Measurements from ENCODE around the gene SEM1. TPM values are rescaled to one million over a fixed set of nuclear protein-coding genes. Genes with fewer than 3 reads are reported as not detected.

The SEM1 gene
- polyA plus RNA-seq, 2 of the 4 experiments (the other 2 are of a cell fraction), result 235 to 859 TPM

- TF ChIP-seq CHD2 (IDR thresholded peaks at IDR 0.05; ENCODE audit: low read length, partially characterized antibody) (no peak), EP300 (IDR thresholded peaks at IDR 0.05) (no peak), CHD4 (IDR thresholded peaks at IDR 0.05; ENCODE audit: borderline replicate concordance) (no peak)
Observed at GRCh38 chr7:96685755-96686154, 23.9 kb downstream of the SEM1 start (continued).

- TF ChIP-seq EP300 (IDR thresholded peaks at IDR 0.05) (no peak), ATOH8 (CRISPR knock-in tag; IDR thresholded peaks at IDR 0.05; ENCODE audit: low read depth) (no peak), MAFK (IDR thresholded peaks at IDR 0.05; ENCODE audit: partially characterized antibody) (no peak), EHF (CRISPR knock-in tag; IDR thresholded peaks at IDR 0.05) (no peak), PHF8 (IDR thresholded peaks at IDR 0.05; ENCODE audit: borderline replicate concordance, low read depth) (no peak), ZNF302 (CRISPR knock-in tag; IDR thresholded peaks at IDR 0.05) (no peak), PBX3 (IDR thresholded peaks at IDR 0.05) (no peak), RARB (CRISPR knock-in tag; IDR thresholded peaks at IDR 0.05) (no peak), POLR2A (IDR thresholded peaks at IDR 0.05; ENCODE audit: low read length) (no peak), RNF2 (IDR thresholded peaks at IDR 0.05; ENCODE audit: borderline replicate concordance, low read depth) (no peak), USF2 (IDR thresholded peaks at IDR 0.05) (no peak), HMGXB4 (CRISPR knock-in tag; IDR thresholded peaks at IDR 0.05; ENCODE audit: borderline replicate concordance) (no peak), CTCF (IDR thresholded peaks at IDR 0.05) (no peak), KDM1A (IDR thresholded peaks at IDR 0.05; ENCODE audit: low read depth) (no peak), HEYL (CRISPR knock-in tag; IDR thresholded peaks at IDR 0.05) (no peak), FOXS1 (CRISPR knock-in tag; IDR thresholded peaks at IDR 0.05) (no peak), POLR2AphosphoS2 (conservative IDR thresholded peaks at IDR 0.05; ENCODE audit: low read length) (no peak)
- FAIRE-seq (no peak), DNase-seq (ENCODE audit: low read depth in 1 of 2, low spot score in 1 of 2) (no peak), ATAC-seq (no peak)
- Histone ChIP-seq H3K4me2 (no peak overlapping the region), H3K4me3 (no peak overlapping the region), H3K27ac (no peak overlapping the region), H3K9me3 (peaks cover 4% of the 10 kb centered on the region; the same call in 1 of the 3 replicates), H3K4me1 (no peaks in the 10 kb centered on the region)
- 72% methylated on average over 3 of the region's 3 CpGs for WGBS (ENCODE audit: missing lambda C conversion rate)
- ChIA-PET CTCF (no interaction called here), POLR2A (no interaction called here)
Observed at GRCh38 chr7:96685353-96685752, 24.3 kb downstream of the SEM1 start.

- CTCF ChIA-PET, result interaction anchor here (1.1 kb wide), 1 partner anchor 25 kb away, joined by 4 read pairs; no protein-coding TSS in a partner anchor
- Histone ChIP-seq H3K4me2 (no peak overlapping the region), H3K4me3 (no peak overlapping the region), H3K27ac (no peak overlapping the region), H3K4me1 (no peaks in the 10 kb centered on the region), H3K9me3 (peaks cover 4% of the 10 kb centered on the region; the same call in 1 of the 3 replicates)
- DNase-seq (ENCODE audit: low read depth in 1 of 2, low spot score in 1 of 2), result no peak
- POLR2A ChIA-PET, result no interaction called here
- TF ChIP-seq SMC3 (IDR thresholded peaks at IDR 0.05) (no peak), HOXA7 (CRISPR knock-in tag; IDR thresholded peaks at IDR 0.05) (no peak), ELK1 (IDR thresholded peaks at IDR 0.05; ENCODE audit: low read depth, low read length) (no peak), USF2 (IDR thresholded peaks at IDR 0.05) (no peak), CHD2 (IDR thresholded peaks at IDR 0.05; ENCODE audit: low read length, partially characterized antibody) (no peak), FOSB (CRISPR knock-in tag; IDR thresholded peaks at IDR 0.05) (no peak), POLR2A (IDR thresholded peaks at IDR 0.05; ENCODE audit: low read length) (no peak), JUN (IDR thresholded peaks at IDR 0.05) (no peak), RCOR1 (IDR thresholded peaks at IDR 0.05; ENCODE audit: low read depth, low read length) (no peak), MAFK (IDR thresholded peaks at IDR 0.05; ENCODE audit: partially characterized antibody) (no peak), NFE2L2 (conservative IDR thresholded peaks at IDR 0.05; ENCODE audit: low read length) (no peak)
- WGBS (ENCODE audit: missing lambda C conversion rate), result 83% methylated on average over 4 of the region's 4 CpGs
- FAIRE-seq, result no peak
- ATAC-seq, result peak; percentile 60 to 70; a peak in 5 of 6 replicates
Observed at GRCh38 chr7:96679886-96680285, 29.8 kb downstream of the SEM1 start.

Measured in A549 (cell line).